PC-9 (cell line): ENCODE results near the gene HIKESHI.

Experiments used
- CTCF ChIP-seq: fragments of 200-600 bp; sonication (generic); conservative IDR thresholded peaks from 2 replicates; pipeline ENCODE4 v1.6.1; 2017; ENCODE audit warnings: mixed run types, antibody characterized with exemption, mild to moderate bottlenecking, moderate library complexity
- EZH2 ChIP-seq: fragments of 200-600 bp; sonication (generic); IDR thresholded peaks from 2 replicates; pipeline ENCODE4 v1.8.0; 2017; ENCODE audit warnings: antibody characterized with exemption, low read depth

GRCh38 chr11:86274999-86275398 lies 27.0 kb upstream of the HIKESHI start:
- TF ChIP-seq EZH2 (no peak), CTCF (no peak)
